ENCODE results near the gene MYO16. TPM values are rescaled to one million over a fixed set of nuclear protein-coding genes. Genes with fewer than 3 reads are reported as not detected.

The MYO16 gene
- total and polyA plus RNA-seq, 2 donors = 0.16 to 0.19 TPM

DNA sequence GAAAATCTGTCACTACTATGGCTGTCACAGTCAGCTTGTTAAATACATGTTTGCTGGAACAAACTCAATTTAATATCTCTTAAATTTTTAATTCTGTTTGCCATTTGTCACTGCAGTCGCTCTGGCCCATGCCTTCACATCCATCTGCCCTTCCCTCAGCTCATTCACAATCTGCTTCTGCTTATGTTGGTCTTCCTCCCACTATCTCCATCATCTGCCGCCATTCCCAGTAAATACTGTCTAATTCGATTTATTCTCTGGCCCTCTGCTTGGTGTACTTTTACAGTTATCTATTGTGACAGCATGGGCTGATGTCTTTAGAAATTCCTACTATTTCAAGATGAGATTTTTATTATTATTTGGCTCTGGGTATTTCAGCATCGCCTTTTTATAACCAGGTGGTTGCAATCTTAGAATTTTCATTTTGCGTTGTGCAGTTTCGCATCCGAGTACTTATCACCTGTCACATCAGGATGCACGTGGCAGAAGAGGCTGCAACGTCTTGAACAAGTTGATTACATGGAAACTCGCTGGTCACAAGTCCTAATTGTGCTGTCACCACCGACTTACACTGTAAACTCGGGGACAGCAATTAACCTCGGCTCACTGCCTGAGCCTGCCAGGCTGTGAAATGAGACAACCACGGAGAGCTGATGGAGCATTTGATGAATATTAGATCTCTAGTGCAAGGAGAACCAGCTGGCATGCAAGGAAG is 158.4 kb downstream of the MYO16 start:
- no peak overlapping the region for H3K4me3 ChIP-seq (ENCODE audit: low read length in 2 of 2)
- no peak overlapping the region for H3K27ac ChIP-seq (ENCODE audit: low read depth in 1 of 2, low read length in 1 of 2)
- H3K9me3 ChIP-seq (ENCODE audit: control insufficient read depth in 2 of 2, insufficient read depth in 1 of 2, low read length in 1 of 2) = no peaks in the 10 kb centered on the region
- no peaks in the 10 kb centered on the region for H3K36me3 ChIP-seq (ENCODE audit: control insufficient read depth in 2 of 2, insufficient read depth in 2 of 2, low read length in 1 of 2)
- no peak for DNase-seq (ENCODE audit: low read depth in 6 of 9, low spot score in 9 of 9)
- H3K4me1 ChIP-seq (ENCODE audit: control insufficient read depth in 2 of 2, insufficient read depth in 2 of 2, low read length in 2 of 2) = no peaks in the 10 kb centered on the region
- WGBS = 84% methylated on average over 14 of the region's 14 CpGs
- no peaks in the 10 kb centered on the region for H3K27me3 ChIP-seq (ENCODE audit: control insufficient read depth in 2 of 2, insufficient read depth in 1 of 2, low read length in 1 of 2)

DNA sequence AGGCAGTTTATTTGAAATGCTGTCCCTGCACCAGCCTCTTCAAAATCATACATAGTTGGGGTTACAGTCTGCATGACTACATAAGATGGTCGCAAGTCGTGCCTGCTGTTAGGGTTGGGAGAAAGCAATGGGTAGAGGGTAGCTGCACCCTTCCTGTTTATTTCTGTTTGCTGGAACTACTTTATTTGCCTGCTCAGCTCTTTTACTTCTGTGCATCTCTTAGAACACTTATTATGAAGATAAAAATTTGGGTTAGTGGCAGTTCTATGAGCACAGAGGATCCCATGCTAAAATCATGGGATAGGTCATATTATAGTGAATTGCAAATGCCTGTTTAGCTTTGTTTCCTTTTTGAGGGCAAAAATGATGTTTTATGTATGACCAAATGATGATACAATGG is 160.1 kb downstream of the MYO16 start:
- 99% methylated on average over 2 of the region's 2 CpGs for WGBS
- no peaks in the 10 kb centered on the region for H3K4me1 ChIP-seq (ENCODE audit: control insufficient read depth in 2 of 2, insufficient read depth in 2 of 2, low read length in 2 of 2)
- no peak for DNase-seq (ENCODE audit: low read depth in 6 of 9, low spot score in 9 of 9)
- H3K27me3 ChIP-seq (ENCODE audit: control insufficient read depth in 2 of 2, insufficient read depth in 1 of 2, low read length in 1 of 2) = no peaks in the 10 kb centered on the region
- no peak overlapping the region for H3K4me3 ChIP-seq (ENCODE audit: low read length in 2 of 2)
- H3K27ac ChIP-seq (ENCODE audit: low read depth in 1 of 2, low read length in 1 of 2) = no peak overlapping the region
- H3K36me3 ChIP-seq (ENCODE audit: control insufficient read depth in 2 of 2, insufficient read depth in 2 of 2, low read length in 1 of 2) = no peaks in the 10 kb centered on the region
- H3K9me3 ChIP-seq (ENCODE audit: control insufficient read depth in 2 of 2, insufficient read depth in 1 of 2, low read length in 1 of 2) = no peaks in the 10 kb centered on the region

DNA sequence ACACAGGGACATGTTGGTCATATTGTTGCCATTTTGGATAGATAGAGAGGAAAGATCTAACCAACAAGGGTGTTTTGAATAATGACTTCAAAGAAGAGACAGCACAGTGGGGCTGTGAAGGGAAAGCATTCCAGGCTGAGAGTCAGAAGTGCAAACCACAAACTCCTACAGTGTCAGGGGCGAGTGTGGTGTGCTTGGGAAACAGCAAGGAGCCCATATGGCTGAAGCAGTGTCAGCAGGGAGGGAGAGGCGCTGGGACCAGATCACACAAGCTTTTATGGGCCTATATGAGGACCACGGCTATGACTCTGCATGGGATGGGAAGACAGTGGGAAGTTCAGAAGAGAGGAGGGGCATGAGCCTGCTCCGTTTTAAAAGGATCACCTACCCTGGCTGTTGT is 166.4 kb downstream of the MYO16 start:
- no peaks in the 10 kb centered on the region for H3K4me1 ChIP-seq (ENCODE audit: control insufficient read depth in 2 of 2, insufficient read depth in 2 of 2, low read length in 2 of 2)
- H3K4me3 ChIP-seq (ENCODE audit: low read length in 2 of 2) = no peak overlapping the region
- no peak for DNase-seq (ENCODE audit: low read depth in 6 of 9, low spot score in 9 of 9)
- WGBS = 58% methylated on average over 4 of the region's 4 CpGs
- H3K9me3 ChIP-seq (ENCODE audit: control insufficient read depth in 2 of 2, insufficient read depth in 1 of 2, low read length in 1 of 2) = no peaks in the 10 kb centered on the region
- no peaks in the 10 kb centered on the region for H3K36me3 ChIP-seq (ENCODE audit: control insufficient read depth in 2 of 2, insufficient read depth in 2 of 2, low read length in 1 of 2)
- H3K27ac ChIP-seq (ENCODE audit: low read depth in 1 of 2, low read length in 1 of 2) = no peak overlapping the region
- no peaks in the 10 kb centered on the region for H3K27me3 ChIP-seq (ENCODE audit: control insufficient read depth in 2 of 2, insufficient read depth in 1 of 2, low read length in 1 of 2)

DNA sequence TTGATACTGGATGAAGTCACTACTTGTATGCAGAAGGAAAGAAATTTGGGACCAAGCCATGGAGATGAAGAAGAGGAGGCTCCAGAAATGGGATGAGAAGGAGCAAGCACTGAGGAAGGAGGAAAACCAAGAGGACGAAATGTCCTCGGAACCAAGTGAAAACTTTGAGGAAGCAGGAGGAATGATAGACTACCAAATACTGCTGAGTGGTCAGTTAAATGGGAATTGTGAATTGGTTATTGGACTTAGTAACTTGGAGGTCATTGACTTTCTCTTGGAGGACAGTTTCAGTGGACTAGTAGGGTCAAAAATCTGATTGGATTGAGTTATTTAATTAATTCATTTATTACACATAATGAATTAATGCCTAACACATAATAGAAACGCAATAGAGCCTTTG is 167.9 kb downstream of the MYO16 start:
- Histone ChIP-seq H3K4me1 (ENCODE audit: control insufficient read depth in 2 of 2, insufficient read depth in 2 of 2, low read length in 2 of 2) (no peaks in the 10 kb centered on the region), H3K4me3 (ENCODE audit: low read length in 2 of 2) (no peak overlapping the region)
- 78% methylated on average over 3 of the region's 3 CpGs for WGBS

DNA sequence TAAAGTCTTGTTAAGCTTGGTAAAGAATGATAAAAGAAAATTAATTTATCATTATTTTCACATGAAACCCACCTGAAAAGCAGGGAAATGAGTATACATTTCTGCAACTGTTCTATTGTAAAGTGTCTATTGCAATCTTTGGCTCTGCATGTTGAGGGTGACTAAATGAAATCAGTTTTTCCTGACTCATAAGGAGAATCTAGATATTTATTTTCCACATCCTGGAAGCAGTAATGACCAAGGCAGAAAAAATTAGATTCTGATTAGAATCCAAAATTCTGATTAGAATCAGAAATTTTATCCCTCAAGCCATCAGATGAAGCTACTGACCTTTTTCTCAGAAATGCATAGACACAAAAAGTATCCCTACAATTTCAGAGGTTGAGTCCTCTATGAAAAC is 178.4 kb downstream of the MYO16 start:
- H3K4me3 ChIP-seq (ENCODE audit: low read length in 2 of 2) = no peak overlapping the region
- H3K36me3 ChIP-seq (ENCODE audit: control insufficient read depth in 2 of 2, insufficient read depth in 2 of 2, low read length in 1 of 2) = no peaks in the 10 kb centered on the region
- H3K27me3 ChIP-seq (ENCODE audit: control insufficient read depth in 2 of 2, insufficient read depth in 1 of 2, low read length in 1 of 2) = no peaks in the 10 kb centered on the region
- H3K4me1 ChIP-seq (ENCODE audit: control insufficient read depth in 2 of 2, insufficient read depth in 2 of 2, low read length in 2 of 2) = no peaks in the 10 kb centered on the region
- no peak for DNase-seq (ENCODE audit: low read depth in 6 of 9, low spot score in 9 of 9)
- no peaks in the 10 kb centered on the region for H3K9me3 ChIP-seq (ENCODE audit: control insufficient read depth in 2 of 2, insufficient read depth in 1 of 2, low read length in 1 of 2)
- no peak overlapping the region for H3K27ac ChIP-seq (ENCODE audit: low read depth in 1 of 2, low read length in 1 of 2)

More for the DNA sequence above, 167.9 kb downstream of the MYO16 start:
- no peaks in the 10 kb centered on the region for H3K9me3 ChIP-seq (ENCODE audit: control insufficient read depth in 2 of 2, insufficient read depth in 1 of 2, low read length in 1 of 2)
- H3K27me3 ChIP-seq (ENCODE audit: control insufficient read depth in 2 of 2, insufficient read depth in 1 of 2, low read length in 1 of 2) = no peaks in the 10 kb centered on the region
- DNase-seq (ENCODE audit: low read depth in 6 of 9, low spot score in 9 of 9) = no peak
- no peak overlapping the region for H3K27ac ChIP-seq (ENCODE audit: low read depth in 1 of 2, low read length in 1 of 2)
- H3K36me3 ChIP-seq (ENCODE audit: control insufficient read depth in 2 of 2, insufficient read depth in 2 of 2, low read length in 1 of 2) = no peaks in the 10 kb centered on the region

DNA sequence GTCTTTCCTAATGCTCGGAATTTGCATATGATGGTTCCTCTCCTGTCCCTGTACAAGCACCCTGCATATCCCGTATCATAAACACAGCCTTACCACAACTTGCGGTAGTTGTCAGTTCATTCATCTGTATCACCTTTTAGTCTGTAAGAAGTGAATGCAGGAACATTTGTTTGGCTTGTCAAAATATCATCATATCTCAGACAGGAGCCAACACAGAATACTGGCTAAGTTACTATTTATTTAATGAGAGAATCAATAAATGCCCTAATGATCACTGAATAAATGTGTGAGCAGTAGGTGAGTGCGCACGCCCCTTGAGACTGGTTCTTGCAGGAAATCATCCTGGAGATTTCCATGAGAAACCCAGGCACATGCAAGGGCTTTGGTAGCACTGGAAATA is 182.8 kb downstream of the MYO16 start:
- H3K27ac ChIP-seq (ENCODE audit: low read depth in 1 of 2, low read length in 1 of 2) = no peak overlapping the region
- no peak for DNase-seq (ENCODE audit: low read depth in 6 of 9, low spot score in 9 of 9)
- H3K36me3 ChIP-seq (ENCODE audit: control insufficient read depth in 2 of 2, insufficient read depth in 2 of 2, low read length in 1 of 2) = no peaks in the 10 kb centered on the region
- no peak overlapping the region for H3K4me3 ChIP-seq (ENCODE audit: low read length in 2 of 2)
- H3K27me3 ChIP-seq (ENCODE audit: control insufficient read depth in 2 of 2, insufficient read depth in 1 of 2, low read length in 1 of 2) = no peaks in the 10 kb centered on the region
- H3K9me3 ChIP-seq (ENCODE audit: control insufficient read depth in 2 of 2, insufficient read depth in 1 of 2, low read length in 1 of 2) = no peaks in the 10 kb centered on the region
- no peaks in the 10 kb centered on the region for H3K4me1 ChIP-seq (ENCODE audit: control insufficient read depth in 2 of 2, insufficient read depth in 2 of 2, low read length in 2 of 2)
- 95% methylated on average over 5 of the region's 5 CpGs for WGBS

DNA sequence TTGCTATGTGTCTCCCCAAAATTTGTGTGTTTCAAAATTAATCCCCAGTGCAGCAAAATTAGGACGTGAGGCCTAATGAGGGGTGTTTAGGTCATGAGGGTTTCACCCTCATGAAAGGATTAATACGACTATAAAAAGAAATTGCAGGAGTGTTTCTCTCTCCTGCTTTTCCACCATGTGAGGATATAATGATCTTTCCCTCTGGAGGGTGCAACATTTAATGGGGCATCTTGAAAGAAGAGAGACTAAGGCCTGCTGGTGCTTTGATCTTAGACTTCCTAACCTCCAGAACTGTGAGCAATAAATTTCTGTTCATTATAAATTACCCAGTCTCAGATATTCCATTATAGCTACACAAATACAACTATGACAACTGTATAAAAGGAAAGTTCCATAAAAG is 183.2 kb downstream of the MYO16 start:
- Histone ChIP-seq H3K4me1 (ENCODE audit: control insufficient read depth in 2 of 2, insufficient read depth in 2 of 2, low read length in 2 of 2) (no peaks in the 10 kb centered on the region), H3K4me3 (ENCODE audit: low read length in 2 of 2) (no peak overlapping the region), H3K27me3 (ENCODE audit: control insufficient read depth in 2 of 2, insufficient read depth in 1 of 2, low read length in 1 of 2) (no peaks in the 10 kb centered on the region), H3K9me3 (ENCODE audit: control insufficient read depth in 2 of 2, insufficient read depth in 1 of 2, low read length in 1 of 2) (no peaks in the 10 kb centered on the region), H3K27ac (ENCODE audit: low read depth in 1 of 2, low read length in 1 of 2) (no peak overlapping the region), H3K36me3 (ENCODE audit: control insufficient read depth in 2 of 2, insufficient read depth in 2 of 2, low read length in 1 of 2) (no peaks in the 10 kb centered on the region)
- no peak for DNase-seq (ENCODE audit: low read depth in 6 of 9, low spot score in 9 of 9)
- WGBS = 93% methylated on average over 2 of the region's 2 CpGs

DNA sequence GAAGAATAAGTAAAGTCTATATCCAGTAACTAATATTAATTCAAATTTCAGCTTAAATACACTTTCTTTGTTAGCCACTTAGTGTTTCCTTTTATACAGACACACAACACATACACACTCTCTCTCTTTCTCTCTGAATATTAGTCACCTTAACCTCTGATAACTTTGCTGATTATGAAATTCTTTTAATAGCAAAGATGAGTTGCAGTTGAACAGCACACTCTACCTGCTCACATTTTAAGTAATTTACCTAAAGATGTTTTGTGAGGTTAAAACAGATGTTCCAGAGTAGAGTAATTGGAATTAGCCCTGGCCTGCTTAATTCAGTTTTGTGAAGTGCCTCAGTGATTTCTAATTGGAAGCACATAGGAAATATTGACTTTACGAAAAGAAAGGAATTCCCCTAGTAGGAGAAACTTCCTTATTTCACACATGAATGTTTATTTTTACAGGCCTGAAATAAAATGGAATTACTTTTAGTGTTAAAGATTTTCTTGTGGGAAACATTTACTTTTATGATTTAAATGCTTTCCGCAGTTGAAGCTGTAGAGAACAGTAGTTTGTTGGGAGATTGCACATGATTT is 184.3 kb downstream of the MYO16 start:
- no peaks in the 10 kb centered on the region for H3K4me1 ChIP-seq (ENCODE audit: control insufficient read depth in 2 of 2, insufficient read depth in 2 of 2, low read length in 2 of 2)
- no peak overlapping the region for H3K4me3 ChIP-seq (ENCODE audit: low read length in 2 of 2)
- H3K36me3 ChIP-seq (ENCODE audit: control insufficient read depth in 2 of 2, insufficient read depth in 2 of 2, low read length in 1 of 2) = no peaks in the 10 kb centered on the region
- 86% methylated on average over 2 of the region's 2 CpGs for WGBS
- no peak overlapping the region for H3K27ac ChIP-seq (ENCODE audit: low read depth in 1 of 2, low read length in 1 of 2)
- DNase-seq (ENCODE audit: low read depth in 6 of 9, low spot score in 9 of 9) = no peak
- no peaks in the 10 kb centered on the region for H3K27me3 ChIP-seq (ENCODE audit: control insufficient read depth in 2 of 2, insufficient read depth in 1 of 2, low read length in 1 of 2)
- H3K9me3 ChIP-seq (ENCODE audit: control insufficient read depth in 2 of 2, insufficient read depth in 1 of 2, low read length in 1 of 2) = no peaks in the 10 kb centered on the region

DNA sequence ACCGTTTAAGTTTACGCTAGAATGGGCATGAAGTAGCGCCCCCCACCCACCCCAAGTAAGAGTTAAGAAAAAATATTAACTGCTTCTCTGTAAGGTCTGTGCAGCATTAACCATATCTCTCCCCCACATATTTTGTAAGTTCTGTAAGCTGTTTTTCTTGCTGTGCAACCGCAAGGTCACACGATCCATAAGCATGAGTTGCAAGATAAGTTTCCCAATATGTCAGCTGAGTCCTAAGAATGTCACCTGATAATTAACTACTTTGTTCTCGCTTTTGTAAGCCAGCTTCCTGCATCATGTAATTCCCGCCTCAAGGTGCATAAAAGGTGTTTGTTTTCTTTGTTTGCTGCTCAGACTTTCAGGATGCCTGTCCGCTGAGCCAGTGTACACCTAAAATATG is 187.0 kb downstream of the MYO16 start:
- WGBS = 91% methylated on average over 8 of the region's 8 CpGs
- no peak for DNase-seq (ENCODE audit: low read depth in 6 of 9, low spot score in 9 of 9)
- Histone ChIP-seq H3K4me1 (ENCODE audit: control insufficient read depth in 2 of 2, insufficient read depth in 2 of 2, low read length in 2 of 2) (no peaks in the 10 kb centered on the region), H3K27ac (ENCODE audit: low read depth in 1 of 2, low read length in 1 of 2) (no peak overlapping the region), H3K27me3 (ENCODE audit: control insufficient read depth in 2 of 2, insufficient read depth in 1 of 2, low read length in 1 of 2) (no peaks in the 10 kb centered on the region), H3K9me3 (ENCODE audit: control insufficient read depth in 2 of 2, insufficient read depth in 1 of 2, low read length in 1 of 2) (no peaks in the 10 kb centered on the region), H3K36me3 (ENCODE audit: control insufficient read depth in 2 of 2, insufficient read depth in 2 of 2, low read length in 1 of 2) (no peaks in the 10 kb centered on the region), H3K4me3 (ENCODE audit: low read length in 2 of 2) (no peak overlapping the region)
